AG08396 (cell line): Measurements from ENCODE around the gene NME7.
"Not testable (repeated sequence)": the region's sequence is repeated elsewhere in the genome, so short reads cannot be mapped to it uniquely, and the experiment has no call there.

Experiments
- DNase-seq: peaks from one replicate; pipeline ENCODE4 v3.0.0; 2012; ENCODE audit warnings: low spot score, mixed read lengths

Gene NME7, protein sequence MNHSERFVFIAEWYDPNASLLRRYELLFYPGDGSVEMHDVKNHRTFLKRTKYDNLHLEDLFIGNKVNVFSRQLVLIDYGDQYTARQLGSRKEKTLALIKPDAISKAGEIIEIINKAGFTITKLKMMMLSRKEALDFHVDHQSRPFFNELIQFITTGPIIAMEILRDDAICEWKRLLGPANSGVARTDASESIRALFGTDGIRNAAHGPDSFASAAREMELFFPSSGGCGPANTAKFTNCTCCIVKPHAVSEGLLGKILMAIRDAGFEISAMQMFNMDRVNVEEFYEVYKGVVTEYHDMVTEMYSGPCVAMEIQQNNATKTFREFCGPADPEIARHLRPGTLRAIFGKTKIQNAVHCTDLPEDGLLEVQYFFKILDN

DNA sequence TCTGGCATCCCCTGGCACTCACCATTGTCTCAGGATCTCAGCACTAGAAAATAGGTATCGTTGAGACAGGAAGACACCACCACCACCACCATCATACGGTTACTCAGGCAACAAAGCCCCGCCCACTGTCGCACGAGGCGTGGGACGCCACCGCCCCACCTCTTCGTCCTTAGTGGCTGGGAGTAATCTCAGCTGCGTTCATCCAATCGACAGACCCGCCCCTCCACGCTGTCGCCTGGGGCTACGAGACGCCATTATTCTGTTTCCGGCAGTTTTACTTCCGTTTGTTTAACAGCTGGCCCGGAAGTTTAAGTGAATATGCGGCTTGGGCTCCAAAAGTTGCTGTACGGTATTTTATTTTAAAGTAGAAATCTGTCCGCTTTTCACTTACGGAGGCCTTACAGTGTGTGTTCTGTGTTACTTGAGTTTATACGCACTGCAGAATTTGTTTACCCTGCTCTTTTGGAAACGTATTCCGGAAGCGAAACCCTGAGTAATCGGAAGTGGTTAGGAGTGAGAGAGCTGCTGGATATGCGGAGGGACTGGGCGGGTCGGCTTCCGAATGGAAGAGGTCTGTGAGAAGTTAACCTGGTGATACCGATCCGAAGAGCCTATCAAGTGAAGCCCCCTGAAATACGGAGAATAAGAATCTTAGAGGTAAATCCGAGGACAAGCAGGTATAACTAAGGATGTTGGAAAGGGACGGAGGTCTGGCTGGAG is at the start of gene NME7, which contains the start of gene BLZF1:
Gene NME7, minus strand, starts transcription at position 112 of the 720 bp plus-strand sequence. Its CDS starts 87 bp downstream, at position 25.
Gene BLZF1, plus strand, starts transcription at position 510 of the 720 bp plus-strand sequence. CDS start 1,328 bp downstream, outside the sequence.
- DNase-seq: peak; percentile 92

DNA sequence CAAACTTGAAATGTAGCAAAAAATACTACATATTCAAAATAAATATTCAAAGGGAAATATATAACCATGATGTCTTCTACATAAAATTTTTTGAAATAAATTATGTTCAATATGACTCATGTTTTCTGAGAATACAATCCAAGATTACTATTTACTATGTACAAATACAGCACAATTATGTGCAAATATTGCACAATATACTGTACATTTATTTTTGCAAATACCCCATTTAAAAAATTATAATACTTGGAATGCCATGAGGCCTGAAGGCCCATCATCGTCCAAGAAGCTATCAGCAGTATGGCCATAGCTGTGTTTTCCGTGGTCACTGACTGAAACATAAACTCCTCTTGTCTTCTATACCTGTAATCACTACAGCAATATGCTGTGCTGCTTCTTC is 47.4 kb upstream of the NME7 start:
- no peak for DNase-seq

DNA sequence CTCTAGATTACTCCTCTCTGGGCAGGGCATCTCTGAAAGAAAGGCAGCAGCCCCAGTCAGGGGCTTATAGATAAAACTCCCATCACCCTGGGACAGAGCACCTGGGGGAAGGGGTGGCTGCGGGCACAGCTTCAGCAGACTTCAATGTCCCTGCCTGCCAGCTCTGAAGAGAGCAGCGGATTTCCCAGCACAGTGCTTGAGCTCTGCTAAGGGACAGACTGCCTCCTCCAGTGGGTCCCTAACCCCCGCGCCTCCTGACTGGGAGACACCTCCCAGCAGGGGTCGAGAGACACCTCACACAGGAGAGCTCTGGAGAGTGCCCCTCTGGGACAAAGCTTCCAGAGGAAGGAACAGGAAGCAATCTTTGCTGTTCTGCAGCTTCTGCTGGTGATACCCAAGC is 40.7 kb upstream of the NME7 start:
- DNase-seq: not testable (repeated sequence)

DNA sequence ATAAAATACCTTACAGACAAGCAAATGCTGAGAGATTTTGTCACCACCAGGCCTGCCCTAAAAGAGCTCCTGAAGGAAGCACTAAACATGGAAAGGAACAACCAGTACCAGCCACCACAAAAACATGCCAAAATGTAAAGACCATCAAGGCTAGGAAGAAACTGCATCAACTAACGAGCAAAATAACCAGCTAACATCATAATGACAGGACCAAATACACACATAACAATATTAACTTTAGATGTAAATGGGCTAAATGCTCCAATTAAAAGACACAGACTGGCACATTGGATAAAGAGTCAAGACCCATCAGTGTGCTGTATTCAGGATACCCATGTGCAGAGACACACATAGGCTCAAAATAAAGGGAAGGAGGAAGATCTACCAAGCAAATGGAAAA is 35.0 kb upstream of the NME7 start:
- not testable (repeated sequence) for DNase-seq

DNA sequence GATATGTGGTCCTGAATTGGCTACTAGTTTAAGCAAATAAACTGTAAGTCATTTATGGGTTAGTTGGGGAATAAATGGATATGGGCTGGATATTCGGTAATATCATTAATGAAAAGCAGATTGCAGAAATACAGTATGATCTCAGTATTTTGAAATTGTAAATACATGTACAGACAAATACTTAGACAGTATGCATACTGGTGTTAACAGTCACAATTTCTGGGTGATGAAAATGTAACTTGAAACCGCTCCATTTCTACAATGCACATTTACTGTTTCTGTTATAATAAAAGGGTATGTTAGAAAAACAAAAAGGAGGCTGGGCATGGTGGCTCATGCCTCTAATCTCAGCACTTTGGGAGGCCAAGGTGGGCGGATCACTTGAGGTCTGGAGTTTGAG is 28.4 kb upstream of the NME7 start:
- no peak for DNase-seq

DNA sequence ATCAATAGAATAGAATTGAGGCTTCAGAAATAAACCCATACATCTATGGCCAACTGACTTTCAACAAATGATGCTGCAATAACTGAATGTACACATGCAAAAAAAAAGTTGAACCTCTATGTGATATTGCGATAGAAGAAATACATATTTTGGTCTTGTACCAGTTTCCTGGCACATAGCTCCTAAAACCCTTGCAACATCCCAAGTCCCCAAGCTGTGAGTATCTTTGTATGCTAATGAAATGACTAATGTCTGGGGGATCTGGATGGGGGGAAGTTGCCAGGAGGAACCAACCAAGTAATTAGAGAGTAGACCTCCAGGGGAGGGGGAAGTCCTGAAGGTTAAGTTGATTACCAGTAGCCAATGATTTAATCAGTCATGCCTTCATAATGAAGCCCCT is 24.8 kb upstream of the NME7 start:
- no peak for DNase-seq

DNA sequence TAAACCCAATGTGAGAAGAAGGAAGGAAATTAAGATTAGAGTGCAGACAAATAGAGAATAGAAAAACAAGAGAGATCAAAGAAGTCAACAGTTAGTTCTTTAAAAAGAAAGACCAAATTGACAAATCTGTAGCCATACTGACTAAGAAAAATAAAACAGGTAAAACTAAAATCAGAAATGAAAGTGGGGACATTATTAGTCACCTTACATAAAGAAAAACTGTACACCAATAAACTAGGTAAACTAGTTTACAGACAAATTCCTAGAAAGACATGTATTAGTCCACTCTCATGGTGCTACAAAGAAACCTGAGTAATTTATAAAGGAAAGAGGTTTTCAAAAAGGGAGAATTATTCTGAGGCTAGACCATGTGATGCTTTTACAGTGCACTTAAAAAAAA is 22.7 kb upstream of the NME7 start:
- no peak for DNase-seq

DNA sequence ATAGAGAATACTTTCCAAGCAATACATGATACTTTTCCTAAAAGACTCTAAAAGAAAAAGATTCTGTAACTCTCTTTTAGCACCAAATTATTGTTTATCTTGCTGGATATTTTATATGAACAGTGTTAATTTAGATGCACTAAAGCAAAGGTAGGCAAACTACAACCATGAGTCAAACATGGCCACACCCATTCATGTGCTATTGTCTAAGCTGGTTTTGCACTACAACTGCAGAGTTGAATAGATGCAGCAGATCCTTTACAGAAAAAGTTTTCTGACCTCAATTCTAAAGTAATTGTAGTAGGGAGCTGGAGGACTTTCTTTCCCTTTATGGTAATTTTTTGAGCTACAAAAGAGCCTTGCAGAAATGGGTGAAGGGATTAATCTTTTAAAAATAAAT is 19.8 kb upstream of the NME7 start:
- DNase-seq: no peak

DNA sequence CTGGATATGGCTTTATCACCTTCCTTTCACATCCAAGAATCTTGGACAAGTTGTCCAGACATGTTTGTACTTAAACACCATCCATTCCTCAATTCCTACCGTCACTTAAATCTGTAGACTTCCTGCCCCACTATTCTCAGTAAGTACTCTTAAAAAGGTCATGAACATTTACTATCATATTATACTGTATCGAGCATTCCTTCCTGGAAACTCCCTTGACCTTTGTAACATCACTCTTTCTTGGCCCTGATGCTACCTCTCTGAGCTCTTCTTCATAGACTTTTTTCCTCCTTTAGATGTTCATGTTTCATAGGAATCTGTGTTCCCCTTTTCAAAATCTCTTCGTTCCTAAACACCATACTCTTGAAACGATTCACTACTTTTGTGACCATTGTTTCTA is 15.9 kb upstream of the NME7 start:
- DNase-seq: no peak

DNA sequence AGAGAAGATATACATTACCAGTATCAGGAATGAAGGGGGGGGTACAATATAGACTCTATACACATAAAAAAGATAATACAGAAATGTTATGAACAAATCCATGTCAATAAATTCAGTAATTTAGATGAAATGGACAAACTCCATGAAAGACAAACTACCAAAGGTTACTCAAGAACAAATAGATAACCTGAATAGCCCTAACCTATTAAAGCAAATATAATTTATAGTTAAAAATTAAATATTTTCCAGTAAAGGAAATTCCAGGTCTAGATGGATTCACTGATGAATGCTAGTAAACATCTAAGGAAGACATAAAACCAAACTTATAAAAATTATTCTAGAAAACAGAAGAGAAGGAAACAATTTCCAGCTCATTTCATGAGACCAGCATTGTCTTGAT is 13.6 kb upstream of the NME7 start:
- DNase-seq: no peak

DNA sequence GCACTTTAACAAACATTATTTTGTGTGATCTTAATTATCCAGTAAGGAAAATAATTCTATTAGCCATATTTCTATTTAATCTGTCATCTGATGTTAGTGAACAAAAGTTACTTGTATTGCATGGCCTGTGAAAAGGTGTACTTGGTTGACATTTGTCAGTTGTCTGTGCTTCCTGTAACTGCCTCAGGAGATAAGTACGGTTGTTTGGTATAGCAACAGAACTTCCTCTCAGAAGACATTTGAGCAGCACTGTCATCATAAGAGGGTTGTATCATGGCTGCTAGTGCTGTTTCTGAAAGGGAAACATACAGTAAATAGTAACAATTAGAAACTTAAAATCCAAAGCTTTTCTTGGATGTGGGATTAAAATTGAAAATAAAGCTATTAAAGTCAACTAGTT is 3.8 kb upstream of the NME7 start:
- DNase-seq: no peak

DNA sequence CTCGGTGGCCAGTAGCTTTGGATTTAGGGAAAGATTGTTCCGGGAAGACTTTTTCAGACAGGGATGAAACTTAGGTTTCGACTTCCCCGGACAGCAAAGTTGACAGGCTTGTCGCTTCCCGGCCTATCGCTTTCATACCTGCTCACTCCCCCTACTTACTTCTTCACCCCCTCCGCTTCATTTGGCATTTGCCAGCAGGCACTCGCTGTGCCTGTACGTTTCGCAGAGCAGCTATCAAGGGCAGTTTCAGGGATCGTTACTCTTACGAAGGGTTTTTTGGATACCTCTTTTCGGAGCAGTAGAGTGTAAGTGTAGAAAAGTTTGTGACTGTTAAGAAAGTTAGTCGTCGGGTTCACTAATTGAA is 791 bp upstream of the NME7 start:
- DNase-seq: peak; percentile 17

DNA sequence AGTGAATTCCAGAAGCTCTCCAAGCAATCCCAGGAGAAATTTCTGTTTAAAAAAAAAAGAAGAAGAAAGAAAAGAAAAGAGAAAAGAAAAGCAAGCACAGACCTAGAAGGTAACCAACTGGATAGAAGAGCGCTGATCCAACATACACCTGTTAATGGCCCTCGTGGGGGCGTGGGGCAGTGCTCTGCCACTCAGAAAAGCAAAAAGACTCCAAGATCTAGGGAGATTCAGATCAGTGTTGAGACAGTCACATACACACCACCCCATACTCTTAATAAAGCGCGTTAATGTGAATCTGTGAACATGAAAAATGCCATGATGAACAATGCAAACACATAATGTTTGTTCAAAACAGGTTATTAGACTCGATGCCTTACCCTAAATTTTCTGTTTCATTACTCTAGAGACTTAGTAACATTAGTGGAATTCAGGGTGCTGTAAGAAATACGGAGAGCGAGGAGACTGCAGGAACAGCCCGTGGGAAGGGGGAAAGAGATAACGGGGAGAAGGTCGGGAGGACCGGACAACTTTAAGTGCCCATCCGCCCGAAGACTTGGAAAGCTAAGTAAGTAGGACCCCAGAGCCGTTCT is 406 bp downstream of the NME7 start:
- no peak for DNase-seq

DNA sequence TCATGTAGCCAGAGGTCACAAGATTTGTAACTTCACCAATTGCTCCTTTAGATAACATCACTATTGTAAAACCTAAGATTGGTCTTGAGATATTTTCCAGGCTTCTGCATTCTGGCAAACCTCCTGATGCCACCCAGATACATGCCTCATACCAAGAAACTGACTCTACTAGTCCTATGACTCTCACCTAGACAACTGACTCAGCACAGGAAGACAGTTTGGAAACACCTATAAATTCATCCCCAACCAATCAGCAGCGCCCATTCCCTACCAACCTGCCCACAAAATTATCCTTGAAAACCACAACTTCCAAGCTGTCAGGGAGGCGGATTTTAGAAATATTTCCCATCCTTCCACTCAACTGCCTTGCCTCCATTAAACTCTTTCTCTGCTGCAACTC is 2.6 kb downstream of the NME7 start:
- DNase-seq: no peak

DNA sequence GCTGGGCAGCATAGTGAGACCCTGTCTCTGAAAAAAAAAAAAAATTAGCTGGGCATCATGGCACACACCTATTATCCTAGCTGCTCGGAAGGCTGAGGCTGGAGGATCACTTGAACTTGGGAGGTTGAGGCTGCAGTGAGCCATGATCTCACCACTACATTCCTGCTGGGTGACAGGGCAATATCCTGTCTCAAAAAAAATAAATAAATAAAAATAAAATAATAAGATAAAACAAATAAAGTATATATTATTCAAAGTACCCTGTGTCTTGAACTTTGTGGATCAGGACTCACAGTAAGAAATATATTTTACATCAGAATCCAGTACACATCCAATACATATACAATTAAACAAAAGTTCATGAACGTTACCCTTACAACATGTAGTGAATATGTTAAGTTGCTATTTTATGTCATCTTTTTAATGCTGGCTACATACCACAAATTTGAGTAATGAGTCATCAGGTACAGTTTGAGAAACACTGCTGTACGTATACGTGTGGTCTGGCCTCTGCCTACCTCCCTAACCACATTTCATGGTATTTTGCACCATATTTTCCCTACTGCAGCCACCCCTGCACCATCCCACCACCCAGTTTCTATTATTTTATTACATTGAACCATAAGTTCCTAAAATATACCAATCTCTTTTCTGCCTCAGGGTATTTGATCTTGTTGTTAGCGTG is 4.4 kb downstream of the NME7 start:
- peak; percentile 28 for DNase-seq

DNA sequence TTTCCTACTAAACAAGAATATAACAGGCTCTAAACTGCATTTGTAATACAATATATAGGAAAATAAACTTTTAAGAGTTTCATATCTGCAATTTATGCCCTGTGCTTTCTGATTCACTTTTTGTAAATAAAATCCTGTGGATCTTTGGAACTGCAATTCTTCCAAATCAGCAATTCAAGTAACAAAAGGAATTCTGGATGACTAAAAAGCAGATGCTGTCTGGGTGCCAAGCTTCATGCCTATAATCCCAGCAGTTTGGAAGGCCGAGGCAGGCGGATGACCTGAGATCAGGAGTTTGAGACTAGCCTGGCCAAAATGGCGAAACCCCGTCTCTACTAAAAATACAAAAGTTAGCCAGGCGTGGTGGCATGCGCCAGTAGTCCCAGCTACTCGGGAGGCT is 6.3 kb downstream of the NME7 start:
- DNase-seq: no peak

DNA sequence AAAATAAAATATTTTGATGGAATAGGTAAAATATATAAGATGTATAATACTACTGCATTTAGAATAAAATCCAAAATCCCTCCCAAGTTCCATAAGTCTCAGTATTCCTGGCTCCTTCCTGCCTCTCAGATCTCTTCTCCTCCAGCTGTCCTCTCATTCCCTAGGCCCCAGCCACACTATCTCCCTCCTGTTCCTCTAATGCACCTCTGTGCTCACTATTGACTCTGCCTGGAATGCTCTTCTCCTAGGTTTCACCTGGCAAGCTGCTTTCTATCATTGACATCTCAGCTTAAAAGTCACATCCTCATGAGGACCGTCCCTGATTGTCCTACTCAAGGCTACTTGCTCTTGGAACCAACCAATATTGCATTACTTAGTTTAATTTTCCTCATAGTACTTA is 7.2 kb downstream of the NME7 start:
- no peak for DNase-seq

DNA sequence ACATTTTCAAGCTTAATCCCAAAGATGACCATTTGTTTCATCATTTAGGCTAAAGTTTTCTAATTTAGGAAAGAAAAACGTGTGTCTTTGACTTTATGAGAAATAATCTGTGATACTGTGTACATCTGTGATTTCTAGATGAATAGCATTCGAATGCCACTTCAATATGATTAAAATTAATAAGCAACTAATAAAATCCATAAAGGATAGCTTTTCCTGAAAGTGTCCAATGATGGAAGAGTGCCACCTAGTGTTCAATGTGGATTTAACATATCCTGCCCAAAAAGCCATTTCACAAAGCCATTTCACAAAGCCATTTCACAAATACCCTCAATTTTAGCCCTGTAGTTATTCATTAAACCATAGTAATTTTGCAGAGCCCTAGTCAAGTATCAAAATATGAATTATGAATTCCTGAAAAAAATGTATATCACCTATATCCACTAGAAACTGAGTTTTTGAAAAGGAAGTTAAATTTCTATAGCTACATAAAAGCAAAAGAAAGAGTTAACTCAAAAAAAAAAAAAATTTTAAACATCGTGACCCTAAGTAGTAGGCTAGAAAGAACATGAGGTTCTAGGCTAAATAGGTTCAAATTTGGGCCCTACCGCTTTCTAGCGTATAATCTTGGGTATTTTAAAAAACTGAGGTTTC is 19.1 kb downstream of the NME7 start:
- DNase-seq: peak; percentile 21

DNA sequence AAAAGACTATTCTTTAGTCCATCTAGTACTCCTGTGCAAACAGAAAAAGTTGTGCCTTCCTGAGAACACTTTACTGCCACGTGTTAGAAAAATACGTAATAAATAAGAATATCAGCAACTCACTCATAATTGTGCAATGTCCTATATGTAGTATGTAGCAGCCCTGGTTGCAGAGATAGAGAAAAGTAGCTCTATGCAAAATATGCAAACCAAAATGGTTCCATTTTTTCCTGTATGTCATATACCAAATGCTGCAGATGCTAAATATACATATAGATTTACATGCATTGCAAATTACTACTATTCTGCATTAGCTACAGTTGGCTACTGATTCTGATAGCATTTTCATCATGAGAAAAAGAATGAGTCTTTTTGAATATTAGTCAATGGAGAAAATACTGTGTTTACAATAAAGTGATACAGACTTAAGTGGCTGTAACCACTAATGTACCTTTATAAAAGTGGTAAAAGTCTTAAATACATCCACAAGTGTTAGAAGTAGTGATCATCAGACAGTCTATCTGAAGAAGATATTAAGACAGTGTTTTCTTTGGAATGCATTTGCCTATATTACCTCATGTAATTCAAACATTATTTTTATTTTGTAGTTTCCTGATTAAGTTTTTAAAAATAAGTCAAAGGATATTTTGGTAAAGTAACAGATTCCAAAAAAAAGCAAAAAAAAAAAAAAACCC is 19.8 kb downstream of the NME7 start:
- DNase-seq: no peak

DNA sequence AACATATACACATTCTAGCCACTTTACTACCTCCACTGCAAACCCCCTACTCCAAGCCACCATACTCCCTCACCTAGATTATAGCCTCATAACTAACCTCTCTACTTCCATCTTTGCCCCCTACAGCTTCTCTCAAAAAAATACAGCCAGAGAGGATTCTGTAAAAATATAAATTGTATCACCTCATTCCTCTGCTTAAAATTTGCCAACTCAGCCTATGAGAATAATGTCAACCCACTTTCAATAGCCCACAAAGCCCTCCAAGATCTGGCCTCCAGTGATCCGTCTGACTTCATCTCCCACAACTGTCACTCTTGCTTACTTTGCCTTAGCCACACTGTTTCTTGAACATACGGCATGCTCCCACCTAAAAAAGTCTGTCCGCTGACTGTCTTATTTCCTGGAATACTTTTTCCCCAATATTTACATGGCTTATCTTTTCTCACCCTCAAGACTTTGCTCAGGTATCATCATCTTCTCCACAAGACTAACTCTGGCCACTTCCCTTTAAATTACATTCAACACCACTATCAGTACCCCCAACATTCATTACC is 21.5 kb downstream of the NME7 start:
- DNase-seq: no peak

DNA sequence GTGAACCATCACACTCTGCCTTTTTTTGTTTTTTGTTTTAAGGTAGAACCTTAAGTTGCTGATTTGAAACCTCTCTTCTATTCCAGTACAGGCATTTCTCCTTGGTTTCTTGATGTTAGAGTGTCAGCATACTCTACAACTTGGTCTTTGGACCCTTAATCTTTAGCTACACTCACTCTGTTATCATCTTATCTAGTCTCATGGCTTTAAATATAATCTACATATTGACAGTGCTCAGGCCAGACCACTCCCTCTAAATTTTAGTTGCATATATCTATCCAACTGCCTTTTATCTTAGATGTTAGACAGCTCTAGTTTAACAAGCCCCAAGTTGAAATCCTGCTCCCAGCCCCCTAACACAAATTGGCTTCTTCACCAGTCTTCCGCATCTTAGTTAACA is 22.1 kb downstream of the NME7 start:
- DNase-seq: no peak
